SKM-1 treated with dmso at 0.1 percent for 144 hours (cell line): ENCODE results near the gene CCDC38.

Experiments used
- DNase-seq: peaks from one replicate; lab custom pipeline; 2025; ENCODE audit not compliant: unreplicated experiment; lab: John Stamatoyannopoulos, UW

CCDC38 gene

DNA sequence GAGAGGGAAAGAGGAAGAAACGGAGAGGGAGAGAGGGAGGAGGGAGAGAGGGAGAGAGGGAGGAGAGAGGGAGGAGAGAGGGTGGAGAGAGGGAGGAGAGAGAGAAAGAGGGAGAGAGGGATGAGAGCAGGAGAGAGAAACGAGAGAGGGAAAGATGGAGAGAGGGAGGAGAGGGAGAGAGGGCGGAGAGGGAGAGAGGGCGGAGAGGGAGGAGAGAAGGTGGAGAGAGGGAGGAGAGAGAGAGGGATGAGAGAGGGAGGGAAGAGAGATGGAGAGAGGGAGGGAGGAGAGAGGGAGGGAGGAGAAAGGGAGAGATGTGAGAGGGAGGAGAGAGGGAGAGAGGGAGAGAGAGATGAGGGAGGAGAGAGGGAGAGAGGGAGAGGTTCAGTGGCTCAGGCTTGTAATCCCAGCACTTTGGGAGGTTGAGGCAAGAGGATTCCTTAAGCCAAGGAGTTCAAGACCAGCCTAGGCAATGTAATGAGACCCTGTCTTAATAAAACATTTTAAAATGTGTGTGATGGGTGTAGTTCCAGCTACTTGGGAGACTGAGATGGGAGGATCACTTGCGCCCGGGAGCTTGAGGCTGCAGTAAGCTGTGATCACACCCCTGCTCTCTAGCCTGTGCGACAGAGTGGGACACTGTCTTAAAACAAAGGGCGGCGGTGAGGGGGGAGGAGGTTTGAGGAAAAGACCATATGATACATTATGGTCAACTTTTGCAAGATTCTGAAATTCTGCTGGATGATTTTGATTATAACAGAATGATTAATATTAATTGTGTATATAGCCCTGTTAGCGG is 105.0 kb downstream of the CCDC38 start:
- no peak for DNase-seq

GRCh38 chr12:95836630-95837239 is 105.7 kb downstream of the CCDC38 start:
- no peak for DNase-seq

DNA sequence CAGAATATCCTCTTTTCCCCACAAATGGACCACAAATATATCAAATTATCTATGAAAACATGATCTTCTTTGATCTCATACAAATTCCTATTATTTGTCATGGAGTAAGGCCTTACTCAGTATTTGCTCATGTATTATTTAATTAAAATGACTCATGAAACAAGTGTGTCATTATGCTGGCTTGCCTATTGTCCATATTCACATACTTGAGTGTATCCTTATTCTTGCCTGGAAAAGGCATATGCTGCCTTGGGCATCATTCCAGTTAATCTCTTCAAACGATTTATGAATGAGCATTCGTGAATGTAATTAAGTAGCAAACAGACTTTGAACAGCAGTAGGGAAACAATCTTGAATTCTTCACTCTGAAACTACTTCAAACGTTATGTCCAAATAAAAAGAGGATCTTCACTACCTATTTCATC is 106.2 kb downstream of the CCDC38 start:
- DNase-seq: no peak

DNA sequence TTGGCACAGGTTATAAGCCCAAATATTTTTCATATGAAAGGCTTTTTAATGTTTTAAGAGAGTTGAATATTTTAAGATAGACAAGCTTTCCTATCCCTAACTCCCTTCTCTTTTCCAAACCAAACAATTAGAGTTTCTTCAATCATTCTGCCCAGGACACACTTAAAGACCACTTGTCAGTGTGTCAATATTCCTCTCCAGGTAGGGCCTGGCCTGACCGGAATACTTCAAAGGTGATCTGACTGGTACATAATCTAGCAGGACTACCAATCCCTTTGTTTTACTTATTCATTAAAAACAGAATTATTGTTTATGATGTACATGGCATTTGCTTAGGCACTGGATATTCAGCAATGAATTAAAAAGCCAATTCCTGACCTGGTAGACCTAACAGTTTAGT is 107.8 kb downstream of the CCDC38 start:
- DNase-seq: no peak

GRCh38 chr12:95830335-95831089 is 111.9 kb downstream of the CCDC38 start:
- no peak for DNase-seq

DNA sequence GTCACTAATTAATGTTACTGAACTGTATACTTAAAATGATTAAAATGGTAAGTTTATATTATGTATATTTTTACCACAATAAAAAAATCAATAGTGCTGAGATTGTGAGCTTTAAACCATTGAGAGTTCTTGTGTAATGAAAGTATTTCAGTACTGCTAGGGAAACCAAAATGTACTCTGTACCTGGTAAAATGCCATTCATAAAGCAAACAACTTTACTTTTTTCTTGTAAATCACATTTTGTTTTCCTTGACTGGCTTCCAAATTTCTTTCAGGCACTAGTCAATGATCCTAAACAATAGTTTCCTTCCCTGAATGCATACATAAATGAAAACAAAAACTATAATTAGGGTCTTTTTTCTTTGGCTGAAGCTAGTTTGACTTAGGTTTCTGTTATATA is 113.0 kb downstream of the CCDC38 start:
- DNase-seq: no peak

DNA sequence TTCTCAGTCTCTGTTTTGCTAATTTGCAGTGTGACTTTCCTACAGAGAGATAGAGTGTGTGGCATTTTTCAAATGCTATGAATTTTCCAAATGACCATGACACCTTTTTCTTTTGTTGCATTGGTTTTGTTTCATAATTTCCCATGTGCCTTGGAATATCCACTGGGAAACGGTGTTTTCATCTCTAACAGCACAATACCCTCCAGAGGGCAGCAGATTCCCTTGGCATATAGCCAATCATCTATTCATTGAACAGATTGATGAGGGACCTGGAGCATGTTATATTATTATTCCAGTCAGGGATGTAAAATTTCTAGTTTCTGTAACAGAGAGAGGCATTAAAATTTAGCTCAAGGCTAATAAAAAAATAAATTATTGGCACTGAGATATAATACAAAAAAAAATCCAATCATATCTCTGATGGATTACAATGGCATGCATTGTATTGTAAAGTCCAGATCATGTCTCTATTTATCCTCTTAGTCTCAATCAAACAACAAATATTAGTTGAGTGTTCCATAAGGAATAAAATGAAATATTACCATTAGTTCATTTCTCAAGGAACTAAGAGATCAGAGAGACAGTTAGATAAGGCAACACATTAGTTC is 122.2 kb downstream of the CCDC38 start:
- DNase-seq: no peak
